Medulla oblongata (tissue), 1 donor: Measurements from ENCODE around the gene GALNT2.
A peak's percentile ranks its signal among the peaks of the same experiment; 100 is the strongest.

ENCODE experiments used
- DNase-seq: peaks from one replicate; pipeline ENCODE4 v3.0.0-alpha.2; 2015; ENCODE audit errors: extremely low spot score

Gene GALNT2

DNA sequence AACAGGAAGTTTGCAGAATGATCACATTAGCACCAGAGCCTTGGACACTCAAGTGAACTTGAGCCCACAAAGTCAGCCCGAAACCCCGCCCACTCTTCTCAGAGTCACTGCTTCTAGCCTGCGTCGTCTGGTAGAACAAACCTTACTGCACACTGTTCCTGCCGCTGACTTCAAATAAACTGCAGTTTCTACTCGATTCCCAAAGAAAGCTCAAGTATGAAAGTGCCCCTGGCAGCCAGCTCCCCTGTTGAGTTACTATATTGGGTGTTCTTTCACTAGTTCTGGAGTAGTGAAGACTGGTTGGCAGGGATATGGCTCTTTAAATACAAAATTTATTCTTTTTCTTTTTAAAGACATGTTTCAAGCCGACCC, 164.7 kb downstream of the GALNT2 start:
- DNase-seq = peak; percentile 62

DNA sequence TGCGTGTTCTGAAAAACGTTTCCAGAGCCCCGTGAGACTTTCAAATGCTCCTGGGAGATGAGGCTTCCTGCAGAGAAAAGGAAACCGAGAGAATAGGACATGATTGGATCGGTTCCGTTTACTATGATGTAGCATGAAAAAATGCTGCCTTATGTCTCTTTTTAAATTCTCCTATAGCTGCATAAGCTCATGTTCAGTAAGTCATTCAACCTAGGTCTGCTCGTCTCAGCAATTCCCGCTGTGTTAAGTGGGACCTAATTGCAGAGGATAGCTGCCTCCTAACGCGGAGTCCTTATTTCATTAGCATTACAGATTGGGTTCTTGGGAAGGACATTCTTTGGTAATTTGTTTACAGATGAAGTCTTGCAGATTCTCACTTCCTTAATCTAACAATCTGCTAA, 165.3 kb downstream of the GALNT2 start:
- no peak for DNase-seq

GRCh38 chr1:230233786-230234185, 166.7 kb downstream of the GALNT2 start:
- DNase-seq = no peak

- no peak for DNase-seq
These were observed 168.8 kb downstream of the GALNT2 start for GRCh38 chr1:230235876-230236275.

- DNase-seq = no peak
These were observed 169.4 kb downstream of the GALNT2 start for GRCh38 chr1:230236301-230237008.

DNA sequence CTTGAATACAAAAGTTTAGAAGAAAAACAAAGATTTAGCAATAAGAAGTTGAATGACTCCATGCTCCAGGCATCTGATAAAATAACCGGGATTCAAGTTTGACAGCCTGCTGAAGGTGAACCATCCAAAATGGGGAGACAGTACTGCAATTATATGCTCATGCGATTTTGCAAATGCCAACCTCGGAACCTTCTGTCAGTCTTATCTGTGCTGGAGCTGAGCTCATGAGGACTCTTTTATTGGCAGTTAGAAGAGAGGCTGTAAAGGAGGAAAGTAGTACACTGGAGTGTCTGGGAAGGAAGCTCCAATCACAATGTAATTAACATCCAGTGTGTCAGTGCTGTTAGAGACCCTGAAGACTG, 170.0 kb downstream of the GALNT2 start:
- no peak for DNase-seq

GRCh38 chr1:230237805-230238204, 170.8 kb downstream of the GALNT2 start:
- DNase-seq = no peak

GRCh38 chr1:230240446-230241086, 173.5 kb downstream of the GALNT2 start:
- no peak for DNase-seq

DNA sequence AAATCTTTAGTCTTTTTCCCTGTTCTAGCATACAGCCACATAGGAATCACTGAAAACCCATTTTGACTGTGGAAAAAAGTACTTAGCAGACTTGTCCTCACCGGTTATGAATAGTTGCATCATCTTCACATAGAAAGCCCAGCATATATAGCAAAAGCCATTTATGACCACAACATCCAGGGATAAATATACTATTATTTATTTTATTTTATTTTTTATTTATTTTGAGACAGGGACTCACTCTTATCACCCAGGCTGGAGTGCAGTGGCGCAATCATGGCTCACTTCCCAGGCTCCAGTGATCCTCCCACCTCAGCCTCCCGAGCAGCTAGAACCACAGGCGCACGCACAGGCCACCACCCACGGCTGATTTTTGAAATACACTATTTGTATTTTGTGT, 175.3 kb downstream of the GALNT2 start:
- no peak for DNase-seq

DNA sequence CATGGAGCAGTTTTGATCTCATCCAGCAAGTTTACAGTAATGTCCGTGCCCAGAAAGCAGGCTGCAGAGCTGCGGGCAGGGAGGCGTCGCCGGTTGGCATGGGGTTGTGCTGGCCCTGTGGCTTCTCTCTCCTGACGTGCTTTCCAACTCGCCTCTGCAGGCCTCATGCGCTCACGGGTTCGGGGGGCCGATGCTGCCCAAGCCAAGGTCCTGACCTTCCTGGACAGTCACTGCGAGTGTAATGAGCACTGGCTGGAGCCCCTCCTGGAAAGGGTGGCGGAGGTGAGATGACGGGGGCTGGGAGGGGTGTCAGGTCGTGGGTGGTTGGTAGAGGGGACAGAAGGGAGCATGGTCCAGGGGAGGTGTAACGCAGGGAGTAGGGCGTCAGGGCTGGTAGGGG, 176.1 kb downstream of the GALNT2 start:
- no peak for DNase-seq

DNA sequence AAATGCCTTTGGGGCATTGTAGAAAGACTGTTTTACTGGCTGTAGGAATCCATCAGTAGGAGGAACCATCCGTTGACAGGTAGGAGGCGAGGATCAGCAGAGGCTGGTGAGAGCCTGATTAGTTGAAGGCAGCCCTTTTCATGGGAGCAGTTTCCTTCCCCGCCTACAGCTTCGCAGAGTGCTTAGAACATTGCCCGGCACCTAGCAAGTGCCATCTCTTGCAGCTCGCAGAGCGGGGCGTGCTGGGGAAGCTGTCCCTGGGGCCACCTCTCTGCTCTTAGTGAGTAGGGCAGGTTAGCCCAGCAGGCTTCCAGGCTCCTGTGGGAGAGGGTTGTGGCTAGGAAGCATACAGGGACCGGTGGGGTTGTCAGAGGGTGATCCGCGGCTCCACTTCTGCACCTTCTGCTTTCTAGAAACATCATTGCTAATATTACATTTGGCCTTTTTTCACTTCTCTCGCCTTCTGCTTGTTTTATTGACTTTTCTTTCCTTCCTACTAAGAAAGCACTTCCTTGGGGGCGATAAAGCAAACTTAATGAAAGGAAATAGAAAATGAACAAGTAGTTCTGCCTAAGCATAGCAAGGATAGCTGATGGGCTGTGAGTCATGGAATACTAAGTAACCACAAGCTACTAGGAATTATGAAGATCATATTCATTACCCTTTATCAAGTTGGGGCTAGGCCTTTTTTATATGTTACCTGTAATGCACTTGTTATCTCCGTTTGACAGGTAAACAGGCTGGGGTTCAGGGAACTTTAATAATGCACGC, 176.7 kb downstream of the GALNT2 start:
- DNase-seq = no peak

GRCh38 chr1:230246551-230246950, 179.5 kb downstream of the GALNT2 start:
- no peak for DNase-seq

GRCh38 chr1:230248016-230248888, 181.2 kb downstream of the GALNT2 start:
- DNase-seq = peak; percentile 42

DNA sequence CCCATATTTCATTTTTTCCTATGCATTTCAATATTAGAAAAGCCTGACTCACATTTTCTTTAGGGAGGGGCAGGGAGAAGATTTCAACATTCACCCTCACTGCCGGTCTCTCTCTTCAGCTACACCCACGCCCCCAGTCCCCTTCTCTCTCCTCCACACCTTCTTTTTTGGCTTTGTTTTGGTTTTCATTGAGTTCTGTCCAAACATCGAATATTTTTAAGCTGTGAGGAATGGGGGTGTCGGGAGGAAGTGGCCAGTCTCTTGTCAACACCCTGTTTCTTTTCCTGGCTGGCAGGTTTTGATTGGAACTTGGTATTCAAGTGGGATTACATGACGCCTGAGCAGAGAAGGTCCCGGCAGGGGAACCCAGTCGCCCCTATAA, 181.8 kb downstream of the GALNT2 start:
- DNase-seq = no peak

- peak; percentile 28 for DNase-seq
These were observed 182.8 kb downstream of the GALNT2 start for GRCh38 chr1:230249695-230250480.

- no peak for DNase-seq
These were observed 183.6 kb downstream of the GALNT2 start for GRCh38 chr1:230250666-230251065.

- DNase-seq = no peak
These were observed 184.7 kb downstream of the GALNT2 start for GRCh38 chr1:230251644-230252191.

GRCh38 chr1:230253150-230253549, 186.1 kb downstream of the GALNT2 start:
- no peak for DNase-seq

- no peak for DNase-seq
These were observed 187.2 kb downstream of the GALNT2 start for GRCh38 chr1:230254265-230254664.

- DNase-seq = no peak
These were observed 188.1 kb downstream of the GALNT2 start for GRCh38 chr1:230255116-230255515.

DNA sequence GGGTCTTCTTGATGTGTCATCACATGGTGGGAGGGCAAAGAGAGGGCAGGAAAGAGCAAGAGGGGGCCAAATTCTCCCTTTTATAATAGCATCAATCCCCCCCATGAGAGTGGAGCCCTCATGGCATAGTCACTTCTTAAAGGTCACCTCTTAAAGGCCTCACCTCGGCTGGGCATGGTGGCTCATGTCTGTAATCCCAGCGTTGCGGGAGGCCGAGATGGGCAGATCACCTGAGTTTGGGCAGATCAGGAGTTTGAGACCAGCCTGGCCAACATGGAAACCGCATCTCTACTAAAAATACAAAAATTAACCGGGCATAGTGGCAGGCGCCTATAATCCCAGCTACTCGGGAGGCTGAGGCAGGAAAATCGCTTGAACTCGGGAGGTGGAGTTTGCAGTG, 189.0 kb downstream of the GALNT2 start:
- DNase-seq = no peak
